ENCODE measurements around the gene COX6B1.

Gene COX6B1

GRCh38 chr19:35644987-35645679, 3.0 kb upstream of the COX6B1 start (continued):
- TF ChIP-seq PRDM2 (tag by site-specific recombination; IDR thresholded peaks at IDR 0.05; ENCODE audit: borderline replicate concordance) (no peak), ZNF354C (tag by site-specific recombination; IDR thresholded peaks at IDR 0.05; ENCODE audit: borderline replicate concordance, low read depth) (no peak), ZBTB48 (tag by site-specific recombination; IDR thresholded peaks at IDR 0.05) (peak; percentile 94), ZNF302 (tag by site-specific recombination; IDR thresholded peaks at IDR 0.05; ENCODE audit: low read depth) (no peak), ZBTB17 (tag by site-specific recombination; IDR thresholded peaks at IDR 0.05) (peak; percentile 12; the same call in 1 of the 2 replicates), ZBTB49 (tag by site-specific recombination; IDR thresholded peaks at IDR 0.05; ENCODE audit: low read depth) (no peak), ZNF174 (tag by site-specific recombination; IDR thresholded peaks at IDR 0.05) (no peak), ZFP41 (tag by site-specific recombination; IDR thresholded peaks at IDR 0.05; ENCODE audit: borderline replicate concordance) (no peak), BCL11A (tag by site-specific recombination; IDR thresholded peaks at IDR 0.05; ENCODE audit: low read depth) (no peak), ZNF664 (tag by site-specific recombination; IDR thresholded peaks at IDR 0.05) (no peak), AEBP2 (tag by site-specific recombination; IDR thresholded peaks at IDR 0.05; ENCODE audit: borderline replicate concordance) (no peak), ZNF449 (tag by site-specific recombination; IDR thresholded peaks at IDR 0.05) (no peak), ZNF398 (tag by site-specific recombination; IDR thresholded peaks at IDR 0.05) (peak; percentile 46; the same call in 1 of the 2 replicates), ZNF280D (tag by site-specific recombination; IDR thresholded peaks at IDR 0.05) (no peak), ZNF639 (tag by site-specific recombination; IDR thresholded peaks at IDR 0.05) (no peak), ZNF37A (tag by site-specific recombination; IDR thresholded peaks at IDR 0.05) (no peak), RBAK (tag by site-specific recombination; IDR thresholded peaks at IDR 0.05) (no peak), ZNF624 (tag by site-specific recombination; IDR thresholded peaks at IDR 0.05) (no peak), ZNF571 (tag by site-specific recombination; IDR thresholded peaks at IDR 0.05) (no peak), ZNF404 (tag by site-specific recombination; IDR thresholded peaks at IDR 0.05) (no peak), KLF8 (tag by site-specific recombination; IDR thresholded peaks at IDR 0.05) (peak; percentile 4; the same call in 1 of the 2 replicates)

Data from HEK293 (cell line).